HG03139 (cell line): ENCODE measurements around the gene ARID1B.

Experiments
- ATAC-seq: cut with Tn5 transposase; IDR thresholded peaks from one replicate; pipeline ENCODE4 v1.9.1; 2021; ENCODE audit not compliant: unreplicated experiment

The ARID1B gene

GRCh38 chr6:156954816-156955215 lies 177.6 kb downstream of the ARID1B start:
- ATAC-seq = no peak

- ATAC-seq = no peak
Observed at GRCh38 chr6:156955494-156956183, 178.5 kb downstream of the ARID1B start.

- no peak for ATAC-seq
Observed at GRCh38 chr6:156956286-156956685, 179.1 kb downstream of the ARID1B start.

DNA sequence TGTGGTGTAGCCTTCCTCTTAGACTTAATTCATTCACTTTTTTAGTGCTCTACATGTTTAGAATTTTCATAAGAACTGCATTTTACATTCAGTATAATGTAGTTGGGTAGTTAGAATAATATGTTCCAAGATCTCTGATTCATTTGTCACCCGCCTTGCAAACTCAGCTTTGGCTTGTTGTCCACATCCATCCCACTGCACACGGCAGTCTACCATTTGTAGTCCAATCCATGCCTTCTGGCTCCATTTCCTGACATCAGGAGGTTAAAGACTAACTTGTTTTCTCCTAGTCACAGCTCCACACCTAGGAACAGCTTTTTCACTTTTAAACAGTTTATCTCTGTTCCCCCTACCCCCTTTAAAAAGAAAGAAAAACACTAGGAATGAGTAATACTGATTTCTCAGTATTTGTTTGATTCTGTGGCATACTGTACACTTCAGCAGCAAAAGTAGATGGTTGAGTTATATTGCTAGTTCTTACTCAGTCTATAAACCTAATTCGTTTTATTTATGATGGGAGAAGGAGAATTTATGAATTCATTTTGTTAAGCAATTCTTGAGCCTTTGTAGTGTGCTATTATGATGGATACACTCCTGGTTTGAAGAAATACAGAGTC lies 180.9 kb downstream of the ARID1B start:
- no peak for ATAC-seq

DNA sequence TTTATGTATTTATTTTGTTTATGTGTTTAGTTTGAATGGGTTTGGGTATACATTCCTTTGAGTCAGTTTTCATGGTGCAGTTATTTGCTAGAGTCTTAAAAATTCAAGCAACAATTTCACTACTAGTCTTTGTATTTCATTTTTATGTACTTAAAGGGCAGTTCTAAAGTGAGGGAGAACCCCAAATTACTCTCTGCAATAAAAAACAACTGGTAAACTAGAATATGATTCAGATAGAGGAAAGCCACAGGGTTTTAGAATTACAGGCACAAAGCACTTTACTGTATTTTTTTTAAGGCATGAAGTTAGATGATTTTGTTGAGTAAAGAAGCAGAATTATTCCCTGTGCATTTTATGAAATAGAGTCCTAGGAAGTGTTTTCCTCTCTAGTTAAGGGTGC lies 183.3 kb downstream of the ARID1B start:
- ATAC-seq = no peak

- no peak for ATAC-seq
Observed at GRCh38 chr6:156961282-156961892, 184.2 kb downstream of the ARID1B start.

DNA sequence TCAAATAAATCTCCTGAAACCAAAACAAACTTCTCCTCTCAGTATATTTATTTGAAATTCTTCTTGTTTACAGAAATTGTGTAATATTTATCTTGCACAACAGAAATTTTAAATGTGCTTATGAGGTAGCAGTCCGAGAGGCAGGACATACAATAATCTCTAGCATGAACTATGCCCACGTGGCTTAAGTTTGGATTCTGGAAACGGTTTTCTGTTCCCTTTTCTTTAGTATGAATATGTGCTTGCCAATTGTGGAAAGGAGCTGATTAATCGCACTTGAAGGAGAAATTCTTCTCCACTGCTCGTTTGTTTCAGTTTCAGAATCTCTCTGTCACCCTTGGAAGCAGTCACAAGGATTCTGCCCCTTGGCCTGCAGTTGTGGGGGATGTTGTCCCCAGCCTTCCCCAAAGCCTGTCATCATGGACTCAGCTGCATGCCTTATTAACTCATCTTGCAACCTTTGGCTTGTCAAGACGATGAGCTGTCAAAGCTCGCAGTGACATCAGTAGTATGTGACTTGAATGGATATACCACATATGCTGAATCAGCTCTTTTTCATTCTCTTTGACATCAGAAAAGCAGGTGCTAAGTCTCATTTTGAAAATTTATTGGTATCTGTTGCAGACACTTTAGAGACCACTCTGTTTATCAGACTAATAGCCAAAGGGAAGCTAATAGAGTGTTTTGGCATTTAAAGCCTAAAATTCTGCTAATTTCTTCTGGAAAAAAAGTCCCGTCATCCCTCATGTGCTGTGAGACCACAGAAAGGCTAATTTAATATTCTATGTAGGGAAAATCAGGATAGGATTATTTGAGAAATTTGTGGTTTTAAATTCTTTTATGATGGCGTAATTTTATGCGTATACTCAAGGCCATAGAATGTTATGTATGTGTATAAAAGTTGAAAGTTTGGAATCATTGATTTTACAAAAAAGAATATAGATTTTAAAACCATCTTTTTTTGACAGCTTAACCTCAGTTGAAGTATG lies 186.8 kb downstream of the ARID1B start:
- ATAC-seq = no peak

- no peak for ATAC-seq
Observed at GRCh38 chr6:156967852-156968251, 190.7 kb downstream of the ARID1B start.

GRCh38 chr6:156969233-156969632 lies 192.1 kb downstream of the ARID1B start:
- no peak for ATAC-seq

DNA sequence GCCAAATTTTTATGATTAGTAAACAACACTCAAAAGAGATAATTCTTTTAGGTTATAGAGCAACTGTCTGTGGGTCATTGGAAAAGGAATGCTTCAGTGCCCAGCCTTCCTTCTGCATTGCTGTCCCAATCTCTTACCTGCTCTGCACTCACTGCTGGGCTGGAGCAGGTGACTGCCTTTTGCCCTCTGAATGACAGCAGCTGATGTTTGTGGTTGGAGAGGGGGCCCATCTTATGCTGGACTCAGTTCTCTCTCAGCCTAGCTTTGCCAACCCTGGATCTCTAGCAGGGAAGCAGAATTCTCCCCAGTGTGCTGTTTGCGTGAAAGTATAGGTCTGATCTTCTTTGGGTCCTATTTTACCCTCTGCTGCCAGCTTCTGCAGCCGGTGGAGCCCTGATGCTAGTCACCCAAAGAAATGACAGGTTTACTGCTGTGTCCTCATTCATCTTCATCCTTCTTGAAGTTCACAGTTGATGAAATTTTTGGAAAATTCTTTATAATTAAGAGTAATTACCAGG lies 193.5 kb downstream of the ARID1B start:
- no peak for ATAC-seq

DNA sequence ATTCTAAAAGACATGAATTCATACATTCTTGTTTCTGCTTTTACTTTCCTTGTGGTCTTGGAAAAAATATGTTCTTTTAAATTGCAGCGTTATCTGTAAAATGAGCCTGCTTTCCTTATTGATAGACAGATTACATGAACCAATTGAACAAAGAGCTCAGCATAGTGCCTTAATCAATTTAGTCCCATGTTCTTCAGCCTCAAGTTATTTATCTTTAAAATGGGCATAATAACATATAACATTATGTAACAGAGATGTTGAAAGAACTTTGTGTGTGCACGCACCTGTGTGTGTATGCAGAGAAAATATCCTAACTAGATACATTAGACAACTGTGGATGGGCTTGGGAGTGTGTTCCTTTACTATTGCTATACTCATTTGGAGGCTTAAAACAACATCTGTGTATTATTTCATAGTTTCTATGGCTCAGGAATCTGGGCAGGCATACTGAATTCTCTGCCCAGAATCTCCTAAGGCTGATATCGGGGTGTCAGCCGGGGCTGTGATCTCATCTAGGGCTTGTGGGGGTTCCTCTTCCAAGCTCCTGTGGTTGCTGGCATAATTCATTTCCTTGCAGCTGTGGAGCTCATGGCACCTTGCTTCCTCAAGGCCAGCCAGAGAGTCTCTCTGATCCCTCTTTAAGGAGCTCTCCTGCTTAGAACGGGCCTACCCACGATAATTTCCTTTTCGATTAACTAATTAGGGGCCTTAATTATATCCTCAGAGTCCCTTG lies 194.1 kb downstream of the ARID1B start:
- no peak for ATAC-seq

GRCh38 chr6:156972145-156972544 lies 195.0 kb downstream of the ARID1B start:
- no peak for ATAC-seq

GRCh38 chr6:156974830-156975261 lies 197.7 kb downstream of the ARID1B start:
- ATAC-seq = no peak

GRCh38 chr6:156975414-156975813 lies 198.2 kb downstream of the ARID1B start:
- ATAC-seq = no peak

DNA sequence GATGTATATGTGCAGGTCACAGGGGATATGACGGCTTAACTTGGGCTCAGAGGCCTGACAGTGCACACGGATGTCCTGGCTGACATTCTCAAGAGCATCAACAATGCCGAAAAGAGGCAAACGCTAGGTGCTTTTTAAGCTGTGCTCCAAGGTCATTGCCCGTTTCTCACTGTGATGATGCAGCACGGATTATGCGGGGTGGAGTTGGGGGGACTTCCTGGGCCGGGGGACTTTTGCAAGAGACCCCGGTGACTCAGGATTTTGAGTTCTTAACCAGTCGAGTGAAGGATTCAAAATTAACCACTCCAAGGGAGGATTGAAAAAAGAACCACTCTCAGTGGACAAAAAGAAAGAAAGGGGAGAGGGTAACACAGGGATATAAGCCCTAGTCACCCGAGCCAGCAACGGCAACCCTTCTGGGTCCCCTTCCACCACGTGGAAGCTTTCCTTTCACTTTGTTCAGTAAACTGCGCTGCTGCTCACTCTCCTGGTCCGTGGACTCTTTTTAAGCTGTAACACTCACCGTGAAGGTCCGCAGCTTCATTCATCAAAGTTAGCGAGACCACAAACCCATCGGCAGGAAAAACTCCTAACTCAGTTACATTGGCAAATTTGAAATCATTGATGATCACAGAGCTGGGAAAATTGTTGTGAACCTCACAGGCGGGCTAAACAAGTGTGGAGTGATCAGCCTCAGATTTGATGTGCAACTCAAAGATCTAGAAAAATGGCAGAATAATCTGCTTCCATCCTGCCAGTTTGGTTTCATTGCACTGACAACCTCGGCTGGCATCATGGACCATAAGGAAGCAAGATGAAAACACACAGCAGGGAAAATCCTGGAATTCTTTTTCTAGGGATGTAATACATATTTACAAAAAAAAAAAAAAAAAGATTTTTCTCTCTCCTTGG lies 199.3 kb downstream of the ARID1B start:
- ATAC-seq = no peak

DNA sequence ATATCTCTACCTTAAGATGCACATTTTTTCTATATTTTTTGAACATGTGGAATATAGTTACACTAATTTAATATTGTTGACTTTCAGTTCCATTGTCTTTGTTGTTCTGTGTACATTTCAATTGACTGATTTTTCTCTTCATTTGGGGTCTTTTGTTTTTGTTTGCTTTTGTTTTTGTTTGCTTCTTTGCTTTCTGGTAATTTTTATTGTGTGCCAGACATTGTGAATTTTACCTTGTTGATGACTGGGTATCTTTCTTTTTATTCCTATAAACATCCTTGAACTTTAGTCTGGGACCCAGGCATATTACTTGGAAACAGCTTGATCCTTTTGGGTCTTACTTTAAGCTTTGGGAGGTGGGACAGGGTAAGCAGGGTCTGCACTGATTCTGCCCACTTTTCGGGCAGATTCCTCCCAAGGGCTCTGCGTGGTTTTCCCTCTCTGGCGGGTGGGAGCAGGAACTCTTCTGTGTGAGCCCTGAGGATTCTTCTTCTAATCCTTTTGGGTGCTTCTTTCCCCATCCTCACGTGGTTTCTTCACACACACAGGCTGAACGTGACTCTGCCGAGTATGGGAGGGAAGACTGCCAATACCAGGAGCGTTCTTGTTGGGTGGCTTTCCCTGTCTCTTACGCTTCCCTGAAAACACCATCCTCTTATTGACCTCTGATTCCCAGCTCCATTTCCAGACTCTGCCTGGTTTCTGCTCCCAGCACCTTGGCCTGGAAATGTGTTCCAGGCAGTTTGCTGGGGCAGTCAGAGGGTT lies 200.5 kb downstream of the ARID1B start:
- no peak for ATAC-seq

- ATAC-seq = no peak
Observed at GRCh38 chr6:156978948-156979347, 201.8 kb downstream of the ARID1B start.

DNA sequence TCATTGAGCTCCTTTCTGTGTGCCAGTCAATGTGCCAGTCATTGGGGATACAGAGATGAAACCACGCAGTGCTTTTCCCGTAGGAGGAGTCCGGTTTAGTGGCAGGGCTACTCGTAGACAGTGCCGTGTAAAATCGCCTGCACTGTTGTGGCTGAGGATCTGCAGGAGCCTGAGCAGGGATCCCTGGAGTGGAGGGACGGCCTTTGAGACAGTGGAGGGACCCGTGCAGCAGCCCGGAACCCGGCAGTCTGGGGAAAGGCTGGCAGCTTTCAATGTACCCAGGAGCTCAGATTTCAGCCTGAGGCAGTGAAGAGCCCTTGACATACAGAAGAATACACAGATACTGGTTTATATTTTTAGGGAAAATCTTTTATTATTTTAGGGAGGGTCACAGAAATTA lies 203.3 kb downstream of the ARID1B start:
- ATAC-seq = no peak

- no peak for ATAC-seq
Observed at GRCh38 chr6:156980948-156981347, 203.8 kb downstream of the ARID1B start.
